GM23248 (cell line): ENCODE results near the gene MAP4K3. TPM values are rescaled to one million over a fixed set of nuclear protein-coding genes. Genes with fewer than 3 reads are reported as not detected.

ENCODE experiments used
- DNase-seq: peaks from one replicate; pipeline ENCODE4 v3.0.0-alpha.2; 2015
- H2AFZ ChIP-seq: fragments of 200-600 bp; sonication (generic); 2 replicates; pipeline ENCODE4 v1.6.1; 2016; ENCODE audit warnings: antibody characterized with exemption
- H3F3A ChIP-seq: fragments of 200-600 bp; sonication (generic); 2 replicates; pipeline ENCODE4 v1.6.1; 2016; ENCODE audit warnings: mild to moderate bottlenecking, antibody characterized with exemption, mixed run types; ENCODE audit not compliant: insufficient read depth
- H3K27ac ChIP-seq: fragments of 200-600 bp; sonication (generic); 2 replicates; pipeline ENCODE4 v1.5.1; 2016; ENCODE audit warnings: mild to moderate bottlenecking
- H3K27me3 ChIP-seq: fragments of 200-600 bp; sonication (generic); replicated peaks from 2 replicates; pipeline ENCODE4 v1.6.1; 2016; ENCODE audit warnings: mild to moderate bottlenecking; ENCODE audit not compliant: insufficient read depth
- H3K36me3 ChIP-seq: fragments of 200-600 bp; sonication (generic); 2 replicates; pipeline ENCODE4 v1.6.1; 2016; ENCODE audit warnings: low read depth, mild to moderate bottlenecking
- H3K4me1 ChIP-seq: fragments of 200-600 bp; sonication (generic); 2 replicates; pipeline ENCODE4 v1.6.1; 2016; ENCODE audit warnings: mild to moderate bottlenecking; ENCODE audit not compliant: insufficient read depth
- H3K4me2 ChIP-seq: fragments of 200-600 bp; sonication (generic); one replicate; pipeline ENCODE4 v1.6.1; 2016; ENCODE audit warnings: mild to moderate bottlenecking; ENCODE audit not compliant: unreplicated experiment
- H3K4me3 ChIP-seq: fragments of 200-600 bp; sonication (generic); 2 replicates; pipeline ENCODE4 v1.5.1; 2016; ENCODE audit warnings: mild to moderate bottlenecking
- H3K79me2 ChIP-seq: fragments of 200-600 bp; sonication (generic); 2 replicates; pipeline ENCODE4 v1.6.1; 2016; ENCODE audit warnings: mild to moderate bottlenecking; ENCODE audit not compliant: insufficient read depth
- H3K9ac ChIP-seq: fragments of 200-600 bp; sonication (generic); 2 replicates; pipeline ENCODE4 v1.6.1; 2016; ENCODE audit warnings: mild to moderate bottlenecking
- H3K9me2 ChIP-seq: fragments of 200-600 bp; sonication (generic); 2 replicates; pipeline ENCODE4 v1.6.1; 2016; ENCODE audit warnings: mixed run types, mild to moderate bottlenecking, moderate library complexity; ENCODE audit not compliant: insufficient read depth
- H3K9me3 ChIP-seq: fragments of 200-600 bp; sonication (generic); one replicate; pipeline ENCODE4 v1.6.1; 2017; ENCODE audit warnings: low read depth
- H4K20me1 ChIP-seq: fragments of 200-600 bp; sonication (generic); 2 replicates; pipeline ENCODE4 v1.6.0; 2016; ENCODE audit not compliant: insufficient read depth
- EZH2 ChIP-seq: fragments of 200-600 bp; sonication (generic); IDR thresholded peaks from 2 replicates; pipeline ENCODE4 v1.6.1; 2018; ENCODE audit warnings: antibody characterized with exemption, mild to moderate bottlenecking; ENCODE audit not compliant: insufficient read depth, poor library complexity, severe bottlenecking
- EZH2phosphoT487 ChIP-seq: fragments of 200-600 bp; sonication (generic); IDR thresholded peaks from 2 replicates; pipeline ENCODE4 v1.6.1; 2018; ENCODE audit warnings: antibody characterized with exemption, moderate library complexity, mild to moderate bottlenecking, low read depth; ENCODE audit not compliant: insufficient read depth
- WGBS, 2 experiments: methylation state at CpG; one replicate each; pipeline ENCODE4 v1.1.6; 2015 to 2017; ENCODE audit warnings: low lambda C conversion rate in 2 of 2, low coverage in 1 of 2; ENCODE audit errors: missing lambda C conversion rate in 2 of 2; 5-methylcytosine and 5-hydroxymethylcytosine counted together
- in situ Hi-C: fragments of 300-500 bp; cut with MboI; formaldehyde crosslinking; loops from 2 replicates; pipeline ENCODE4 v1.15.0; 2020
- polyA plus RNA-seq: library from polyadenylated mRNA; unstranded; fragments of >200 nt; fragmentation: Nextera tagmentation; extraction: Ambion mirVana; gene quantifications from 2 replicates; pipeline ENCODE4 v1.2.1, GENCODE V29; 2016
- total RNA-seq: library from RNA; depleted of rRNA; stranded (reverse); fragments of >200 nt; shearing (Covaris generic); gene quantifications from 2 replicates; pipeline ENCODE4 v1.2.3, GENCODE V29; 2014

The MAP4K3 gene
- total and polyA plus RNA-seq, 2 experiments from 2014 or later, result 9.9 to 32.0 TPM

DNA sequence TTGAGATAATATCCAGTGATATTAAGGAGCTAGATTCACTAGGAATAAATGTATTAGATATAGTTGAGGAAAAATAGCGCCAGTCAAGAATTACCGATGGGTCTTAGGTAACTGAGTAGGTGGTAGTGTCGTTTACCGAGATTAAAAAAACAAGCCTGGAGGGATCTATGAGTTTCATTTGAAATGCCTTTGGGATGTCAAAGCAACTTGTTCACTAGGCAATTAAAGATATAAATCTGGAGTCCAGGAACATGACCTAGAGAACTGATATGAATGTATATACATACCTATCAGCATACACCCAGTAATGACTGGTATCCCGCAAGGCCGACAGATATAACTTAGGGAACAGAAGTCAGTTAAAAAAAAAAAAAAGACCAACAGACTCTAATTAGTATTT is 29.2 kb upstream of the MAP4K3 start:
- peaks cover 34% of the 10 kb centered on the region for H3F3A ChIP-seq
- H3K4me1 ChIP-seq, result peaks cover 32% of the 10 kb centered on the region

DNA sequence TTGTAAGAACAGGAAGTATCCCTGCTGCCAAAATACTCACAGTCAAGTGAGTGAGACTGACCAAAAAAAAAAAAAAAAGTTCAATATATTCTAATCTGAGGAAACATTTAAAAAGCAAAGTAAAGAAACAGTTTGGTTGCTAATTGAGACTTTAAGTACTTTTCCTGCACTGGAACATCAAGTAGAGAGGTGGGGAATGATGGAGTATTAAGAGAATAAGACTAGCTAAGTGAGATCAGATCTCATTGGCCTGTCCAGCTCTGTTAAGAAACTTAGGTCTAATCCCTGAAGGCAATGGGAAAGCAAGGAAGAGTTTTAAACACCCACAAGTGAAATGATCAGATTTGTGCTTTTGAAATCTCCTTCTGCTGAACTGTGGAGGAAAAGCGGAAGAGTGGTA is 27.8 kb upstream of the MAP4K3 start:
- H3K9me2 ChIP-seq, result no peaks in the 10 kb centered on the region
- no peak overlapping the region for H3K4me2 ChIP-seq
- no peaks in the 10 kb centered on the region for H3K27me3 ChIP-seq
- no peak overlapping the region for H3K27ac ChIP-seq
- no peaks in the 10 kb centered on the region for H3K36me3 ChIP-seq
- no peaks in the 10 kb centered on the region for H4K20me1 ChIP-seq
- WGBS, 2 experiments, result 0% methylated on average over 1 of the region's 1 CpG
- peaks cover 26% of the 10 kb centered on the region for H3F3A ChIP-seq
- no peak overlapping the region for H3K4me3 ChIP-seq
- DNase-seq, result no peak
- no peak overlapping the region for H2AFZ ChIP-seq
- in situ Hi-C loops, result no loop called here
- TF ChIP-seq EZH2phosphoT487 (no peak), EZH2 (no peak)
- no peaks in the 10 kb centered on the region for H3K79me2 ChIP-seq
- H3K9me3 ChIP-seq, result no peaks in the 10 kb centered on the region
- peaks cover 25% of the 10 kb centered on the region for H3K4me1 ChIP-seq
- H3K9ac ChIP-seq, result no peak overlapping the region

More for the DNA sequence above, 29.2 kb upstream of the MAP4K3 start:
- Histone ChIP-seq H3K27me3 (no peaks in the 10 kb centered on the region), H3K9me3 (no peaks in the 10 kb centered on the region), H3K27ac (no peak overlapping the region), H3K9ac (no peak overlapping the region), H4K20me1 (no peaks in the 10 kb centered on the region), H2AFZ (no peak overlapping the region), H3K79me2 (no peaks in the 10 kb centered on the region), H3K36me3 (no peaks in the 10 kb centered on the region), H3K4me3 (no peak overlapping the region), H3K9me2 (no peaks in the 10 kb centered on the region), H3K4me2 (no peak overlapping the region)
- no peak for TF ChIP-seq EZH2phosphoT487
- no peak for TF ChIP-seq EZH2
- 94 to 97% methylated on average over 6 of the region's 6 CpGs for WGBS, 2 experiments
- no peak for DNase-seq
- in situ Hi-C loops, result no loop called here

DNA sequence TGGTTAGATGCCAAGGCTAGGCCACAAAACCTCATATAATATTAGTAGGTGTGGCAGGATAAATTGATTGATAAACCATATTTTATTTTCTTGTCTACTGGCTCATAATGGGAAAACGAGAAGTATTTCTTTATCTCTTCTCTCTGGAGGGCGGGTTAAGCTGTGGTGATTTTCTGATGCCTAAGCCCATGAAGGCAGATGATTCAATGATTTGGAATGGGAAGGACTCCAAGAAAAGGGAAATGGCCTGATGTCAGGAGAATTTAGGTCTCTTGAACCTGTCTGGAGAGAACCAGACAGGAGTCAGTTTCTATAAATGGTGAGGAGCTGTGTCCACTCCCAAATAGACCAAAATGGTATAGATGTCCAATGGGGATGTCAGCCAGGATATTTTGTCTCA is 18.7 kb upstream of the MAP4K3 start:
- Histone ChIP-seq H3K27ac (no peak overlapping the region), H3K36me3 (no peaks in the 10 kb centered on the region), H3K9me3 (no peaks in the 10 kb centered on the region), H3K27me3 (no peaks in the 10 kb centered on the region), H3K4me3 (no peak overlapping the region), H3K9ac (no peak overlapping the region), H3K4me1 (no peaks in the 10 kb centered on the region), H3K9me2 (no peaks in the 10 kb centered on the region), H3K79me2 (no peaks in the 10 kb centered on the region), H4K20me1 (no peaks in the 10 kb centered on the region), H3K4me2 (no peak overlapping the region), H2AFZ (no peak overlapping the region), H3F3A (no peaks in the 10 kb centered on the region)
- DNase-seq, result no peak
- in situ Hi-C loops, result no loop called here
- TF ChIP-seq EZH2 (no peak), EZH2phosphoT487 (no peak)
- 89 to 98% methylated on average over 2 of the region's 2 CpGs for WGBS, 2 experiments

DNA sequence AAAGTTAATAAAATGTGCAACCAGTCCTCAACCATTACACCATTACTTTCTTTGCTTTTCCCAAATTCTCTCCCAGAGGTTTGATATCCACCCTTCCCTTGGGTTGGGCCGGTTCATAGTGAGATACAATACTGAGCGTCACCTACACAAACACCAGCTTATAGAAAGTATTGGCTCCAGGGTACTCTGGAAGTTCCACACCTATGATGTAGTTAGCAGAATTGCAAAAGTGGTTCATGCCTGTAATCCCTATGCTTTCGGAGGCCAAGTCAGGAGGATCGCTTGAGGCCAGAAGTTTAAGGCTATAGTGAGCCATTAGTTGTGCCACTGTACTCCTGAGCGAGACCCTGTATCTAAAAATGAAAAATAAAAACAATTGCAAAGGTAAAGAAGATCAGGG is 15.3 kb upstream of the MAP4K3 start:
- Histone ChIP-seq H3F3A (no peaks in the 10 kb centered on the region), H3K79me2 (no peaks in the 10 kb centered on the region), H3K36me3 (no peaks in the 10 kb centered on the region), H3K4me2 (no peak overlapping the region), H3K27ac (no peak overlapping the region), H3K9me2 (no peaks in the 10 kb centered on the region), H3K9me3 (no peaks in the 10 kb centered on the region), H4K20me1 (no peaks in the 10 kb centered on the region), H3K9ac (no peak overlapping the region), H3K4me1 (peaks cover 4% of the 10 kb centered on the region), H2AFZ (no peak overlapping the region), H3K4me3 (no peak overlapping the region), H3K27me3 (no peaks in the 10 kb centered on the region)
- TF ChIP-seq EZH2phosphoT487 (no peak), EZH2 (no peak)
- in situ Hi-C loops, result no loop called here
- WGBS, 2 experiments, result 97 to 98% methylated on average over 5 of the region's 5 CpGs
- DNase-seq, result no peak

DNA sequence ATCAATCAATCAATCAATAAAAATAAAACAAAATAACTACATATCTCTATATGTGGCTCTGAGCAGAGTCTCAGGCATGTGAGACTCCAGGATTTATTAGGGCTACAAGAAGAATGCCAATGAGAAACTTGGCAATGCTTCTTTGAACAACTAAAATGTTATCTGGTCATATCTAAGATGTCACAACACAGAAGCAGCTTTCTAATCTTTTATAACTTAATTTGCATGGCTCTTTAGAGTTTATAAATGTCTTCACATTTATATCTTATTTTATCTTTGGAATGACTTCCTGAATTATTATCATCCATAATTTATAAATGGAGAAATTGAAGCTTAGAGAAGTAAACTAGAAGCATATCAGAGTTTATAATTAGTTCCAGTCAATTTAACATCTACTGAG is 14.9 kb upstream of the MAP4K3 start:
- H3K27ac ChIP-seq, result no peak overlapping the region
- H3K9me3 ChIP-seq, result no peaks in the 10 kb centered on the region
- H2AFZ ChIP-seq, result no peak overlapping the region
- no peak overlapping the region for H3K4me2 ChIP-seq
- H3F3A ChIP-seq, result no peaks in the 10 kb centered on the region
- peaks cover 8% of the 10 kb centered on the region for H3K4me1 ChIP-seq
- no peaks in the 10 kb centered on the region for H3K27me3 ChIP-seq
- H3K9me2 ChIP-seq, result no peaks in the 10 kb centered on the region
- no peak overlapping the region for H3K9ac ChIP-seq
- in situ Hi-C loops, result no loop called here
- DNase-seq, result no peak
- H3K36me3 ChIP-seq, result no peaks in the 10 kb centered on the region
- no peak overlapping the region for H3K4me3 ChIP-seq
- H3K79me2 ChIP-seq, result no peaks in the 10 kb centered on the region
- TF ChIP-seq EZH2 (no peak), EZH2phosphoT487 (no peak)
- no peaks in the 10 kb centered on the region for H4K20me1 ChIP-seq
